Endothelial cell of umbilical vein (primary cell): ENCODE results near the gene MAGI1. TPM values are rescaled to one million over a fixed set of nuclear protein-coding genes. Genes with fewer than 3 reads are reported as not detected.

Experiments used
- BruUV-seq: library from RNA; stranded (reverse); fragments of 400-500 nt; replicated peaks from 2 replicates; lab custom pipeline; 2021; lab: Mats Ljungman, UMichigan
- CTCF ChIA-PET: fragments of 300-600, 350-600 bp; sonication (Branson Sonifier 250); formaldehyde crosslinking; loops from one replicate; lab custom pipeline; 2021; ENCODE audit warnings: antibody characterized with exemption, inconsistent platforms; lab: Charles Lee
- POLR2A ChIA-PET: fragments of 300-600, 350-600 bp; sonication (Branson Sonifier 250); formaldehyde crosslinking; loops from one replicate; lab custom pipeline; 2021; ENCODE audit warnings: antibody characterized with exemption, inconsistent platforms; lab: Charles Lee
- DNase-seq: peaks from one replicate; pipeline ENCODE4 v3.0.0-alpha.2; 2011; ENCODE audit warnings: low read depth, low spot score
- FAIRE-seq: peaks from 2 replicates; lab custom pipeline; 2011; peaks lifted over from hg19 to GRCh38; lab: Jason Lieb, UNC
- H2AFZ ChIP-seq: 2 replicates; pipeline ENCODE4 v1.6.0; 2012; ENCODE audit warnings: low read depth, low read length, control low read depth, inconsistent platforms
- H3K27ac ChIP-seq: 2 replicates; pipeline ENCODE4 v1.5.1; 2011; ENCODE audit warnings: low read depth, mild to moderate bottlenecking, control low read depth, low read length, moderate library complexity; ENCODE audit not compliant: insufficient read depth
- H3K27me3 ChIP-seq, 2 experiments: 2 replicates each; pipeline versions ENCODE4 v1.6.0 to v1.6.1; 2011; ENCODE audit warnings: low read length in 2 of 2, mixed read lengths in 1 of 2; ENCODE audit not compliant: control insufficient read depth in 2 of 2, insufficient read depth in 2 of 2
- H3K36me3 ChIP-seq, 2 experiments: 2 replicates in 1 of 2; 3 replicates in 1 of 2; pipeline ENCODE4 v1.5.1; 2011; ENCODE audit warnings: low read length in 2 of 2, mild to moderate bottlenecking in 1 of 2, moderate library complexity in 1 of 2; ENCODE audit not compliant: control insufficient read depth in 2 of 2, insufficient read depth in 2 of 2; ENCODE audit errors: extremely low read depth in 1 of 2
- H3K4me1 ChIP-seq: 3 replicates; pipeline ENCODE4 v1.5.1; 2011; ENCODE audit warnings: mild to moderate bottlenecking, low read length; ENCODE audit not compliant: control insufficient read depth, insufficient read depth; ENCODE audit errors: extremely low read depth
- H3K4me2 ChIP-seq: 2 replicates; pipeline ENCODE4 v1.6.1; 2011; ENCODE audit warnings: low read length, control low read depth, mixed read lengths; ENCODE audit not compliant: insufficient read depth
- H3K4me3 ChIP-seq, 3 experiments: fragments of 200-600 bp in 1 of 3; sonication (generic), shearing (Covaris generic) in 1 of 3; replicated peaks in 1 of 3; 2 replicates each; pipeline ENCODE4 v1.5.1; 2011 to 2016; ENCODE audit warnings: control low read depth in 3 of 3, low read length in 3 of 3, mild to moderate bottlenecking in 2 of 3, inconsistent platforms in 1 of 3, low read depth in 1 of 3, moderate library complexity in 1 of 3; ENCODE audit not compliant: insufficient read depth in 1 of 3
- H3K79me2 ChIP-seq: 2 replicates; pipeline ENCODE4 v1.6.0; 2012; ENCODE audit warnings: low read length, inconsistent platforms; ENCODE audit not compliant: control insufficient read depth, insufficient read depth
- H3K9ac ChIP-seq: replicated peaks from 2 replicates; pipeline ENCODE3; 2011; ENCODE audit warnings: low read length, control low read depth; ENCODE audit not compliant: insufficient read depth; ENCODE audit errors: extremely low read depth
- H3K9me1 ChIP-seq: replicated peaks from 3 replicates; pipeline ENCODE4 v1.6.0; 2011; ENCODE audit warnings: mild to moderate bottlenecking, low read length; ENCODE audit not compliant: control insufficient read depth, insufficient read depth; ENCODE audit errors: extremely low read depth
- H3K9me3 ChIP-seq: replicated peaks from 2 replicates; pipeline ENCODE4 v1.5.1; 2012; ENCODE audit warnings: low read length, inconsistent platforms; ENCODE audit not compliant: control insufficient read depth, insufficient read depth
- H4K20me1 ChIP-seq: replicated peaks from 2 replicates; pipeline ENCODE3; 2011; ENCODE audit warnings: mild to moderate bottlenecking, low read length; ENCODE audit not compliant: control insufficient read depth, insufficient read depth; ENCODE audit errors: extremely low read depth
- EZH2 ChIP-seq: IDR thresholded peaks from 2 replicates; pipeline ENCODE4 v1.6.1; 2012; ENCODE audit warnings: borderline replicate concordance, low read depth, mild to moderate bottlenecking, moderate library complexity, low read length, inconsistent platforms; ENCODE audit not compliant: severe bottlenecking
- FOS ChIP-seq: IDR thresholded peaks from 2 replicates; pipeline ENCODE4 v1.6.1; 2011; ENCODE audit warnings: mild to moderate bottlenecking, low read length, moderate library complexity, borderline replicate concordance; ENCODE audit not compliant: insufficient read depth
- GATA2 ChIP-seq: IDR thresholded peaks from 2 replicates; pipeline ENCODE4 v1.7.0; 2011; ENCODE audit warnings: low read depth, mild to moderate bottlenecking, moderate library complexity, mixed read lengths, low read length; ENCODE audit not compliant: insufficient read length, insufficient read depth
- JUN ChIP-seq: IDR thresholded peaks from 2 replicates; pipeline ENCODE4 v1.6.1; 2011; ENCODE audit warnings: borderline replicate concordance, low read depth; ENCODE audit not compliant: insufficient read length, insufficient read depth
- MAX ChIP-seq: IDR thresholded peaks from 2 replicates; pipeline ENCODE4 v1.6.1; 2011; ENCODE audit not compliant: insufficient read depth, insufficient read length
- MYC ChIP-seq: IDR thresholded peaks from one replicate; pipeline ENCODE4 v1.6.1; 2011; ENCODE audit warnings: mild to moderate bottlenecking, low read depth, low read length
- POLR2A ChIP-seq: IDR thresholded peaks from 2 replicates; pipeline ENCODE4 v1.6.1; 2012; ENCODE audit warnings: low read depth, mild to moderate bottlenecking, control low read depth, low read length
- POLR2AphosphoS5 ChIP-seq: IDR thresholded peaks from 2 replicates; pipeline ENCODE4 v1.6.1; 2012; ENCODE audit warnings: low read depth, mild to moderate bottlenecking, control low read depth, low read length, moderate library complexity; ENCODE audit not compliant: insufficient read depth
- dilution Hi-C: fragments of 300-500 bp; cut with MboI; formaldehyde crosslinking; loops from one replicate; pipeline ENCODE4 v1.15.0; 2019; ENCODE audit warnings: low sequenced_read_pairs; ENCODE audit not compliant: extremely low pct_ligation_motif_present
- intact Hi-C: fragments of 100-400 bp; cut with micrococcal nuclease; formaldehyde crosslinking; loops from one replicate; pipeline ENCODE4 v1.10.0; 2022
- polyA plus RNA-seq, 4 experiments: library from polyadenylated mRNA; depleted of rRNA in 3 of 4; stranded (reverse) in 3 of 4; unstranded in 1 of 4; fragments of >200 nt; gene quantifications; 2 replicates each; pipeline versions ENCODE4 v1.2.1 to v1.2.3, GENCODE V29; 2011 to 2012; ENCODE audit warnings: missing spikeins in 1 of 4
- total RNA-seq: library from RNA; stranded (reverse); gene quantifications from 2 replicates; pipeline ENCODE4 v1.2.3, GENCODE V29; 2021
- TF ChIP-seq, protein P1 (sequence below), 2 donors: IDR thresholded peaks; 1 replicate in 1 of 2; 2 replicates in 1 of 2; pipeline ENCODE4 v1.5.1; 2011; ENCODE audit warnings: low read length in 2 of 2, mild to moderate bottlenecking in 2 of 2, moderate library complexity in 2 of 2, control low read depth in 1 of 2, inconsistent platforms in 1 of 2, low read depth in 1 of 2; ENCODE audit not compliant: insufficient read depth in 1 of 2; ENCODE audit errors: extremely low read depth in 1 of 2

The MAGI1 gene
- total and polyA plus RNA-seq, 2 donors (not counting 3 experiments of a cell fraction or from before 2014, with no cell fraction given) = 10.1 to 47.9 TPM

GRCh38 chr3:65572175-65572777, 466.4 kb downstream of the MAGI1 start:
- Histone ChIP-seq H3K36me3 (no peaks in the 10 kb centered on the region), H3K9ac (no peak overlapping the region), H3K79me2 (no peaks in the 10 kb centered on the region), H3K27ac (no peak overlapping the region), H3K4me1 (no peaks in the 10 kb centered on the region), H2AFZ (no peak overlapping the region), H3K4me2 (no peak overlapping the region), H4K20me1 (no peaks in the 10 kb centered on the region), H3K4me3 (no peak overlapping the region), H3K27me3 (no peaks in the 10 kb centered on the region), H3K9me1 (peaks cover 3% of the 10 kb centered on the region), H3K9me3 (no peaks in the 10 kb centered on the region)
- CTCF ChIA-PET = no interaction called here
- no TSS peak for BruUV-seq
- DNase-seq = no peak
- dilution Hi-C loops = no loop called here
- POLR2A ChIA-PET = no interaction called here
- FAIRE-seq = no peak
- intact Hi-C loops = no loop called here
- TF ChIP-seq JUN = no peak
- no peak for TF ChIP-seq POLR2A
- no peak for TF ChIP-seq MAX
- no peak for TF ChIP-seq FOS
- TF ChIP-seq EZH2 = no peak
- no peak for TF ChIP-seq GATA2
- no peak for TF ChIP-seq MYC
- TF ChIP-seq POLR2AphosphoS5 = no peak
- TF ChIP-seq, protein P1, sequence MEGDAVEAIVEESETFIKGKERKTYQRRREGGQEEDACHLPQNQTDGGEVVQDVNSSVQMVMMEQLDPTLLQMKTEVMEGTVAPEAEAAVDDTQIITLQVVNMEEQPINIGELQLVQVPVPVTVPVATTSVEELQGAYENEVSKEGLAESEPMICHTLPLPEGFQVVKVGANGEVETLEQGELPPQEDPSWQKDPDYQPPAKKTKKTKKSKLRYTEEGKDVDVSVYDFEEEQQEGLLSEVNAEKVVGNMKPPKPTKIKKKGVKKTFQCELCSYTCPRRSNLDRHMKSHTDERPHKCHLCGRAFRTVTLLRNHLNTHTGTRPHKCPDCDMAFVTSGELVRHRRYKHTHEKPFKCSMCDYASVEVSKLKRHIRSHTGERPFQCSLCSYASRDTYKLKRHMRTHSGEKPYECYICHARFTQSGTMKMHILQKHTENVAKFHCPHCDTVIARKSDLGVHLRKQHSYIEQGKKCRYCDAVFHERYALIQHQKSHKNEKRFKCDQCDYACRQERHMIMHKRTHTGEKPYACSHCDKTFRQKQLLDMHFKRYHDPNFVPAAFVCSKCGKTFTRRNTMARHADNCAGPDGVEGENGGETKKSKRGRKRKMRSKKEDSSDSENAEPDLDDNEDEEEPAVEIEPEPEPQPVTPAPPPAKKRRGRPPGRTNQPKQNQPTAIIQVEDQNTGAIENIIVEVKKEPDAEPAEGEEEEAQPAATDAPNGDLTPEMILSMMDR (IDR thresholded peaks at IDR 0.05; ENCODE audit: extremely low read depth in 1 of 2, insufficient read depth in 1 of 2, low read depth in 1 of 2, low read length in 2 of 2) = no peak
